T47D (cell line): ENCODE results near the gene TNFRSF13B.

ENCODE experiments used
- DNase-seq, 2 experiments: peaks; one replicate each; pipeline versions ENCODE4 v3.0.0 to v3.0.0-alpha.2; 2011 to 2012; ENCODE audit warnings: low read depth in 1 of 2, low spot score in 1 of 2
- JUND ChIP-seq: IDR thresholded peaks from 2 replicates; pipeline ENCODE4 v1.6.1; 2012; ENCODE audit warnings: low read depth
- in situ Hi-C: cut with HindIII; loops from 2 replicates; pipeline ENCODE4 v1.10.0; 2016; ENCODE audit warnings: low sequenced_read_pairs, low pct_unique_long_range_greater_than_20kb

The TNFRSF13B gene

DNA sequence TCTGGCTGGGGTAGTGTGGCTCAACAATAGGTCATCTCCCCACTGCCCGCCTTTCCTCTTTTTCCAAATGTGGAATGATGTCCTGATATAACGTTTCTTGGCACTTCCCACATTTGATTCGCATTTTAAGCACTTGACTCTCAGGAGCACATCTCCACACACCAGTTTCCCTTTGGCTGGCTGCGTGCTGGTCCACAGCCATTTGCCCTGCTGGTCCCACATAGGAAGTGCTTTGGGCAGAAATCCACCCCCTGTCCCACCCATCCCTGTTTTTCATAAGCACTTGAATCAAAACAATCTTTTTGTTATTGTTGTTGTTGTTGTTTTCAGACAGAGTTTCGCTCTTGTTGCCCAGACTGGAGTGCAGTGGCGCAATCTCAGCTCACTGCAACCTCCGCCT is 24.0 kb upstream of the TNFRSF13B start:
- no peak for TF ChIP-seq JUND
- in situ Hi-C loops = no loop called here
- DNase-seq = no peak

DNA sequence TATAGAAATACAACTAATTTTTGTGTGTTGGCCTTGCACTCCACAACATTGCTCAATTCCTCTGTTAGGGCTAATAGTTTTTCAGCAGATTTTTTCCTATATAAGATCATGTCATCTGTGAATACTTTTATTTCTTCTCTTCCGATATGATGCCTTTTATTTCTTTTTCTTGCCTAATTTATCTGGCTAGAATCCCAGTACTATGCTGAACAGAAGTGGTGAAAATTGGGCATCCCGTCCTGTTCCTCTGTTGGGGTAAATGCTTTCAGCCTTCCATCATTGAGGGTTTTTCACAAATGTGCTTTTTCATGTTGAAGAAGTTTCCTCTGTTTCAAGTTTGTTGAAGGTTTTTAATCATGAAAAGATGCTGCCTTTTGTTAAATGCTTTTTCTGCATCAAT is 22.7 kb upstream of the TNFRSF13B start:
- no peak for DNase-seq
- in situ Hi-C loops = no loop called here

DNA sequence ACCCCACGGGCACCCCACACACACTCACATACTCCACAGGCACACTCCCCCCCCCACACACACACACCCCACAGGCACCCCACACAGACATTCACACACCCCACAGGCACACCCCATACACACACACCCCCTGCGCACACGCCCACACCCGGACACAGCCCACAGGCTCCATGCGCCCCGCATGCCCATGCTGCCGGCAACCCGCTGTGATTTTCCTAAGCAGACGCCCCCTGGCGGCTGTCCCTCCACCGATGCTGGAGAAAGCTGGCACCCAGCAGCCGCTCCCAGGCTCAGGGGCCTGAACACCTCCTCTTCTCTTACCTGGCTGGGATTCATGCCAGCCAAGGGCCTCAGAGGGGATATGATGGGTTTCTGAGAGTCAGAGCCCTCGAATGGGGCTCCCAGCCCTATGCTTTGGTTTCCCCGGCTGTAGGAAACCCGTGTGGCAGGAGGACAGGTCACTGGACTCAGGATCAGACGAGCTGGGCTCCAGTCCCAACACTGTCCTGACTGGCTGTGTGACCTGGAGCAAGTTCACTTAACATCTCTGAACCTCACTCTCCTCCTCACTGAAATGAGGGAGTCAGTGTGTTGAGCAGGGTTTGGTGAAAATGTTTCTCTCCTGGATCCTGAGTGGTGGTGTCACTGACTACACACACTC is 19.6 kb upstream of the TNFRSF13B start:
- peak; percentile 67 to 73 for DNase-seq
- no peak for TF ChIP-seq JUND
- in situ Hi-C loops = no loop called here

More for the DNA sequence above, 22.7 kb upstream of the TNFRSF13B start:
- TF ChIP-seq JUND = no peak

DNA sequence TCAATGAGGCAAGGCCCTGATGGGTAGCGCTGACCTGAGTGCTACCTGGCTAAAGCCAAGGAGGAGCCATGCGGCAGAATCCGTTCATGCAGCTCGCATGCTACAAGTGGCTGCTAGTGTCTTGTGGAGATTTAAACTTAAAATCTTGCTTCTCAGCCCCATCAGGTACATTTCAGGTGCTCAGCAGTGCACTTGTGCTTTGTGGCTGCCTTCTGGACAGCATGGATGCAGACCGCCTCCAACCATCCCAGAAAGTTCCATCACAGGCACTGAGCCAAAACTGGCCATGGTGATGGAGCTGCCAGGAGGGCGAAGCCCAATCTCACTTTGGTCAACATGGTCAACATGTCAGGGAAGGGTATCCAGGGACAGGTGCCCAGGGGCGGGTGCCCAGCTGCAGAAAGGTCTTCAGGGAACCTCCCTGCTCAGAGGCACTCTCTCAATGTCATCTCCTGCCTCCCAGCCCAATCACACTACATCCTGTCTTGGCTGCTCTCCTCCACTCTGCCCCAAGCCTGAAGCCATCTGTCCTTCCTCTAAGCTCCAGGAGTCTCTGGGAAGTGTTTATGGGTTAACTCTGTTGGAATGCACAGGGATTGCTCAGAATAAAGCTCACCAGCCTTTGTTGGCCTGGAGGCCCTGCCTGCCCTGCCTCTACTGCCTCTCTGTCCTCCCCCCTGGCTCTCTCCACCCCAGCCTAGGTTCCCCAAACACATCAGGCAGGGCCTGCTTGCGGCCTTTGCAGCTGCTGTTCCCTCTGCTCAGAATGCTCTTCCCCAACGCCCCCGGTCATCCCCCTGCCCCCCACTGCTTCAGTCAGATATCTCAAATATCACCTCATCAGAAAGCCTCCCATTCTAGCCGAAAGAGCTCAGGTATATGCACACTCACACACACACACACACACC is 18.3 kb upstream of the TNFRSF13B start:
- no peak for DNase-seq
- in situ Hi-C loops = no loop called here
- TF ChIP-seq JUND = no peak

DNA sequence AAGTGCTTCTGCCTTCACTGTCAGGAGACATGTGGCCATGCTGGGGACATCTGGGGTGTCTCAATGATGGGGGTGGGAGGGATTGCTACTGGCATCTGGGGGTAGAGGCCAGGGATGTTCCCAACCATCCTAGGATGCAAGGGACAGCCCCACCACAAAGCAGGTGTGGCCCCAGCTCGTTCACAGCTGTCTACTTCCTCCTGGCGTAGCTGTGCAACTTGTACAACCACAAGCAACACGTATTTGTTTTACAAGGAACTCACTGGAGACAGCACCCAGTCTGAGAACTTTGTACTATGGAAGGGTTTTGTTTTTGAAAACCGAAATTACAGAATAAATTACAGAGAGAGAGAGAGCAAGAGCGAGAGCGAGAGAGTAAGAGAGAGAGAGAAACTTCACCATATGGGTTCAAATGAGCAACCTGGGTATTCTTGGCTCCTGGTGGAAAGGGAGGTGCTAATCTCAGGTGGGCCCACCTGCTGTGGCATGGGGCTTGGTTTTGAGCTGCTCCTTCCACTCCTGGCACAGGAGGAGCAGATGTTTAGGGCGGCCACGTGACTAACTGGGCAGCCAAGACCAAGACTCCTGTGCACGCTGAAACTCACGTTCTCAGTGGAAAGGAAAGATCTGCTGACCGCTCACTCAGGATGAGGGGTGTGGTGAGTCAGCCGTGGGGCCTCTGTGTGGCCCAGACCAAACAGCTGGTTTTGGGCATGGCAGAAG is 17.5 kb upstream of the TNFRSF13B start:
- no peak for TF ChIP-seq JUND
- in situ Hi-C loops = no loop called here
- DNase-seq = no peak

DNA sequence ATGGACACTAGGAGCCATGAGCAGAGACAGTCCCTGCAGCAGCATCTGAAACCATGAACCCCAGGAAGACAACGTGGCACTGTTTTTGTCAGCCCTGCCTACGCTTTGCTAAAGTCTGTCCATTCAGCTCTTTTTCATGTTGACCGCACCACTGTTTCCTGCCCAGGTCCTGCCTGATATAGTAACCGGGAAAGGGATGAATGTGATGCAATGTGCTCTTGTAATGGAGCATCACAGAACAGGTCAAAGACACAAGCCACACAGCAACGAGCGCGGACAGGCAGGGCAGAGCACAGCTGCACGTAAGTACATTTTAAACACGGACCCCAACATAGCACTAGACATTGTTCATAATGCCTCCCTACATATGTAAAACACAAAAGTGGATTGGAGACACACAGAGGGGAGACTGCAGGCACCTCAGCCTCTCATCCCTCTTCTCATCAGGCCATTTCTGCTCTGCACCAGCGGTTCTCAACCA is 16.9 kb upstream of the TNFRSF13B start:
- in situ Hi-C loops = no loop called here
- DNase-seq = no peak
- no peak for TF ChIP-seq JUND

DNA sequence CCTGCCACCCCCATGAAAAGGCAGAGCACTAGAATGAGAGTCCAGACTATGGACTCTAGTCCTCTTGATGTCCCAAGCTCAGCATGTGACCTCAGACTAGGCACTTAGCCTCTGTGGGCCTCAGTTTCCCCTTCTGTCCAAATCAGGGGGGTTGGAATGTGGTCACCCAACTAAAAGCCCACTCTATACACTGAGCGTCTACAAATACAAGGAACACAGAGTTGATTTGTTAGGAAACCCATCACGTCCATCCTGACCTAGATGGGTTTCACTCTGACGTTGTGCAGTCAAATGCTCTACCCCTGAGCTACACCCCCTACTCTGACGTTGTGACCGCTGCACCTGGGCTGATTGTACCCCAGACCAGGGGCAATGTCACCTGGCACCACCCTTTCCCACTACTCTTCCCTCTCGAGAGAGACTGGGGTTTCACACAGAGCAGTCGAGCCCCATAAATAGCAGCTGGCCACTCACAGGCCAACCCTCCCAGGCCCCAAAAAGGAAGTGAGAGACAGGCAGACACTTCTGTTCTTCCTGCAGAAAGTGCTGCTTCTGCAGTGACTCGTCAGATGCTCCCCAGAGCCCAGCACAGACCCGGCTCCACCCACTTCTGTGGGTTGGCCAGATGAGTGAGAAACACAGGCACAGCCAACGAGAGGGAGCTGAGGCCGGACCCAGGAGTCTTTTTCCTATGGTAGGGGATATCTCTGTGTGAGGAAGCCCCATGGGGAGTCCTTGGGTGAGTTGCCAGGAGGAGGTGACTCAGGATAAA is 16.1 kb upstream of the TNFRSF13B start:
- in situ Hi-C loops = no loop called here
- TF ChIP-seq JUND = no peak
- no peak for DNase-seq

DNA sequence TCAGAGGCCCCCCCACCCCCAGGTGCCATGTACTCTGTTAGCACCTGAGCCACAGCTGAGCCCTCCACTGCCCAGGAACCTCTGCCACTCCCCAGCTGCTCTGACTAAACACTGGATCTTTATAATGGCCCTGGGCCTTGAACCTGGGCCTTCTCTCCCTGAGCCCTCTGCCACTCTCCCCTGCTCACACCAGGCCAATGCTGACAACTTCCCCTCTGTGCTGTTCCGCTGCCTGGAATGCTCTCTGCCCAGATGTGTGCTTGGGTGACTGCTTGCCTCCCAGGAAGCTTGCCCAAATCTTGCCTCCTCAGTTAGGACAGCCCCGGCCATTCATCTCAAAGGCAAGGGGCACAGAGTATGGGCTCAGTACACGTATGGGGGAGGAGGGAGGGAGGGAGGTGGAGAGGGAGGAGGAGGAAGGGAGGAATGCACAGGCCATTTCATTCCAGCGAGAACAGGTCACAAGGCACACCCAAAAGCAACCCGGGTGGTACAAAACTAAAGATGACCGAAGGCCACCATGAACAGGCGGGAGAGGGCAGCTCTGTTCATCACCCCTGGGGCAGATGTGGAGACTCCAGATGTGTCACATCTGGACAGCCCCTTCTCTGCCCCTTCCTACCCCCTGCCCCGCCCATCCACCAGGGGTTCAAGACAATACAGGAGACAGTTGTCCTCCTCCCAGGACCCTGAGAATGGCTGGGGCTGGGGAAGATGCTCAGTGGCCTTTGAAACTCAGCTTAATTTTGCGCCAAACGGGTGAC is 15.3 kb upstream of the TNFRSF13B start:
- DNase-seq = no peak
- TF ChIP-seq JUND = no peak
- in situ Hi-C loops = no loop called here

DNA sequence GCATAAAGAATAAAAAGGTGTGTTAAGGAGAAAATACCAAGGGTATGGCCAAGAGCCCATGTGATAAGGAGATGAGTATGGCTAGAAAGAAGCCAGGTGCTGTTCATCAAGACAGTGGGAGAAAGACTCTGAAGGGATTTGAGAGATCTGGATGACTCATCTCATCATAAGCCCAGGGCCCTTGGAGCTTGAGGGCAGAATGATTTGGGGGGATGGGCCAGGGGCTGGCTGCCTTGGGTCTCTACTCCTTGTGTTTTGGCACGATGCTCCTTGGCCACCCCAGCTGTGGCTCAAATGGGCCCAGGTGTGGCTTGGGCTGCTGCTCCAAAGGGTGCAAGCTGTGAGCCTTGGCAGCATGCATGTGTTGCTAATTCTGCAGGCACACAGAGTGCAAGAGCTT is 14.5 kb upstream of the TNFRSF13B start:
- DNase-seq = no peak
- TF ChIP-seq JUND = no peak
- in situ Hi-C loops = no loop called here

DNA sequence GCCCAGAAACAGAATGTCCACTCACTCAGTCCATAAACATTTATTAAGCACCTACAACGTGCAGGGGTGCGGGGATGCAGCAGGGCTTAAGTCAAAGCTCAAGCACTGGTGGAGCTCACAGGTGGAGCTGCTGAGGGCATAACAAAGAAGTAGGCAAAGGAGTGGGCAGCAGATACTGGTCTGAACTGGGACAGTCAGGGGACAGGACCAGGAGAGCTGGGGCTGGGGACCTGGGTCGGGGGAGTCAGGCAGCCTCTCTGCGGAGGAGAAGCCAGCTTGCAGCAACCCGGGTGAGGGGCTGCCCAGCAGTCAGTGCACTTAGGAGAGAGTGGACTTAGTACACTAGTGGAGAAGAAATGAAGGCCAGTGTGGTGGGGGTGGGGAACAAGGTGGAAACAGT is 10.0 kb upstream of the TNFRSF13B start:
- no peak for TF ChIP-seq JUND
- in situ Hi-C loops = no loop called here
- no peak for DNase-seq

DNA sequence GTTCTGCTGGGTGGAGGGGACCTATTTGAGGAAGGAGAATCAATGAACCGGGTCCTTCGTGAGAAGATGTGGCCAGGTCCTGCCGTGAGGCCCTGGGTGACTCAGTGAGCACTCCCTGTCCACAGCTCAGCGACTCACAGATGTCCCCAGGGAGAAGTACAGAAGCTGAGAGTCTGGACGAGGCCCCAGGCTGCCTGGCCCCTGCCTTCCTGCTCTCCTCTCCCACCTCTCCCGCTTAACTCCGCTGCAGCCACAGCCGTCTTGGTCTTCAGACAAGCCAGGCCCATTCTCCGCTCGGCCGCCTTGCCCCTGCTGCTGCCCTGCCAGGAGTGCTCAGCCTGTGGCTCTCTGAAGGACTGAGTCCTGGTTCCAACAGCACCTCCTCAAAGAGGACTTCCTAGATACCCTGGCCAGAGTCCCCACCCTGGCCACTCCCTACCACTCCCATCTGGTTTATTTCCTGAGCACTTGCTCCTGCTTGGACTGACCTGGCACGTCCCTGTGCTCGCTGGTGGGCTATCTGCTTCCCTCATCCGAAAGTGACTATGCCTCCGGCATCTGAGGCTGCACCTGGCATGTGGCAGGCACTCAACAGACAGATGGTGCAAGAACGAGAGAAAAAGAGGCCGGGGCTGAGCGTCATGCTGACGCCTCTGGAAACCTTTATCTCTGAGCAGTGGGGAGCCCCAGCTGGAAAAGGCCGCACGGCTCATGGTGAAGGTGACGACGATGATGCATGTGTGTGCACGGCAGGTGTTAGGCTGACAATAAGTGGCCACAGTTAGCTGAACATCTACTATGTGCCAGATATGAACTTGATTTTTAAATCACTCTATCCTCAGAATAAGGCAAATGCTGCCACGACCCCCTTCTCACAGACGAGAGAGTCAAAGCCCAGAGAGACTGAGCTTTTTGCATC is 9.2 kb upstream of the TNFRSF13B start:
- TF ChIP-seq JUND = no peak

More for the DNA sequence above, 9.2 kb upstream of the TNFRSF13B start:
- no peak for DNase-seq
- in situ Hi-C loops = no loop called here
